SIG-M5 treated with dmso at 0.1 percent for 504 hours (cell line): ENCODE data around the gene PTPN14.
"Not testable (repeated sequence)": the region's sequence is repeated elsewhere in the genome, so short reads cannot be mapped to it uniquely, and the experiment has no call there.

ENCODE experiments used
- DNase-seq: peaks from one replicate; lab custom pipeline; 2025; ENCODE audit not compliant: unreplicated experiment; lab: John Stamatoyannopoulos, UW

The PTPN14 gene

DNA sequence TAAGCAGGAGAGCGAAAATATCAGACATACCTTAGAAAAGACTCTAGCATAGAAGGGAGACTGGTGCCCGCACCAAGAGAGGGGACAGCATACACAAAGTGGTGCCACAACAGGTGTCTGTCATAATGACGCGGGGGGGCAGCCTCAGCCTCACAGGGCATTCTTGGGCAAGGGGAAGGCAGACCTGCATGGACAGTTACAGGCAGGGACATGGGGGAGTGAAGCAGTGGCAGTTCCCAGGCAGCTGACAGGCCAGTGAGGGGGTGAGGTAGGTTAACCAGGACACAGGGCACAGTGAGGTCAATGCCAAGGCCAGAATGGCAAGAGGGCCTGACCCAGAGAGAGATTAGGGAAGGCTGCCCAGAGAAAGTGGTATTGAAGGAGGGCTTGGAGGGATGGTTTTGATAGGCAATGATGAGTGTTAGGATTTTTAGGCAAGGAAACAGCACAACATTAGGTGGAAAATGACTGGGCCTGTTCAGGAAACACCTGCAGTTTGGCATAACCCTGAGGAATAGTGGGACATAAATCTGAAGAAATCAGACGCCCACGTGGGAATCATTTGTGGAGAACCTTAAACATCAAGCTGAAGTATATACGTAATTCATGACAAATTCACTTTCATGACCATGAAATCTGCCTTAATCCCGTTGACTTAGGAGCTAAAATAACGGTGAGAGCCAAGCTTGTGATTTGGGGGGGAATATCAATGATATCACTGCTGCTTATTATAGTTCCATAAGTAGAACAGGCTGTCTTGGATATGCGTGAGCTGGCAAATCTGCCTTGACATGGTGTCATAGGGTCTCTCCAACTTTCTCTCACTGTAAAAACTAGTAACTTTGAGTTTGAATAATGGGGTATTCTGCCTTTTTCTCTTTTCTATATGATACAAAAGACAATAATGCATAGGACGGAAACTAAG is 8.9 kb downstream of the PTPN14 start:
- DNase-seq = no peak

DNA sequence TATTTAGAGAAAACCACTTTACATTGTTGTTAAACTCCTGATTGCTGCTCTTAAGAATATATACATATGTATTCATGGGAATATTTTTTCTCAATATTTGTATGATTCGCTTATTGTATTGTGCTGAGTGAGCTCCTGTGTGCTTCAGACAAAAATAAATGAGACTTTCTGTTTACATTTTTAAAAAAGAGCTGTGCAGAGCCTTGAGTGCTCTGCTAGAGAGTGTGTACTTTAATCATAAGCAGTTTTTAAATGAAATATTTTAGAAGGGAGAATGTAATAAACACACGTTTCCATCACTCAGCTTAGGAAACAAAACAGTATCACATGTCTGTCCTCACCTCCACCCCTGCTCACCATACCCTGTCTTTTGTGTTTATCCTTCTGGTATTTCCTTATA is 9.7 kb downstream of the PTPN14 start:
- DNase-seq = no peak

DNA sequence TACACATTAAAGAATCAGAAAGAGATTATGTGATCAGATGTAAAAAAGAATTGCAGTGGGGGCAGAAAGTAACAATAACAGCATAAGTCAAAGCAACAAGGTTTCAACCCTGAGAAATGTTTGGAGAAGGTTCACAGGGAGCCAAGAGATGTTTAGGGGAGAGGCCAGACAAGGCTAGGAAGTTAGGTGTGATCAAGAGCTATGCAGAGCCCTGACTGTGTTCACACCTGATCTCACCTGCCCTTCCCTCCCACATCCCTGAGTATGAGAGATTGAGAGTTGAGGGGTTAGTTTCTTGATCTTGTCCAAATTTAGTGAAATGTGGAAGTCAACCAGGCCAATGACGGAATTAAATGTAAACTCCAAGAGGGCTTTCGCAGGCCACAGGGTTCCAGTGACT is 10.2 kb downstream of the PTPN14 start:
- no peak for DNase-seq

DNA sequence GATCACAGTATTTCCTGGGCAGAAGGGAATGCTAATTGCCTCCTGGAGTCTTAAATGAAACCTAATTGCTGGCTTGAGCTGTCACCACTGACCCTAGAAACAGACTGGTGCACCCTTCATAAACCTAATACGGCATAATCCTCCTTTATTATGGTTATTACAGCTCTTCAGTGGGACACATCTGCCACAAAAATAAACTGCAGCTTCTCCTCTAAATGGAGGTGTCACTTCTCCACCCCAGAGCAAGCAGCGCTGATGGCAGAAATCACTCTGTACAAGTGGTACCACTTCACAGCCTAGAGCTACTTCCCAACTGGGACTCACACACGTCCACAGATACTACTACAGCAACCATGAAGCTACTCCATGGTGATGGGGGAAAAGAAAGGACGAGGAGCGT is 11.1 kb downstream of the PTPN14 start:
- DNase-seq = no peak

DNA sequence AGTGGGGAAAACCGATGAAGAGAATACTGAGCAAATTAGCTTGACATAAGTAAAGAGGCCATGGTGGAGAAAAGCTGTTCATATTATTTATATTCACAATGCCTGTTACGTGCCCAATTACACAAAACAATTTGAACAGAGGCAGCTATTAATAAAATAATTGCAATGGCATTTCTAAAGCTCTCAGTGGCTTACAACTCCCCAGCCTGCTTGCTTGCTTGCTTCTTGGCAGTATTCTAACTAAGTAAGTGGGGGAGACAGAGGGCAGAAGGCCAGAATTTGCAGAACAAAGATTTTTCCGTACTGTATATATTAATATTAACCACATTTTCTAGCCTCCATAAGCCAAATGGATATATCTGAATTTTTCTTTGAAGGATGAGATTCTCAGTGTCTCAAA is 12.9 kb downstream of the PTPN14 start:
- no peak for DNase-seq

DNA sequence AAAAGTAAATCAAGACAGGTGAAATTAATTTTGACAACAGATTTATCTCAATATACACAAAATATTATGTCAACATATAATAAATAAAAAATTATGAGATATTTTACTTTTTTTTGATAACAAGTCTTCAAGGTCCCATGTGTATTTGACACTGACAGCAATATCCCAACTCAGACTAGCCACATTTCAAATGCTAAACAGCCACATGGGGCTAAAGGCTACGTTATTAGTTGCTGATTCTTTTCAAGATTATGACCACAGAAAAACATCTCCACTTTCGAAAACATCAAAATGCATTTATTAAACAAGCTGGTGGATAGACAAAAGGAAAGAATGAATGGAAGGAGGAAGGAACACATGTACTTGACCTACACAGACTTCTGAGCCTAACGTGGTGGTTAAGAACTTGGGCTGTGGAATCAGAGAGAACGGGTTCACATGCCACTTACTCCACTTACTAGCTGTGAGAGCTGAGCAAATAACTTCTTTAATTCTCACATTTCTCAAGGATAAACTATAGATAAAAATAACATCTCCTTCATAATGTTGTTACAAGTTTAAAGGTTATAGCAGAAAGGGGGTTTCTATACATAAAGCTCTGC is 13.4 kb downstream of the PTPN14 start:
- no peak for DNase-seq

DNA sequence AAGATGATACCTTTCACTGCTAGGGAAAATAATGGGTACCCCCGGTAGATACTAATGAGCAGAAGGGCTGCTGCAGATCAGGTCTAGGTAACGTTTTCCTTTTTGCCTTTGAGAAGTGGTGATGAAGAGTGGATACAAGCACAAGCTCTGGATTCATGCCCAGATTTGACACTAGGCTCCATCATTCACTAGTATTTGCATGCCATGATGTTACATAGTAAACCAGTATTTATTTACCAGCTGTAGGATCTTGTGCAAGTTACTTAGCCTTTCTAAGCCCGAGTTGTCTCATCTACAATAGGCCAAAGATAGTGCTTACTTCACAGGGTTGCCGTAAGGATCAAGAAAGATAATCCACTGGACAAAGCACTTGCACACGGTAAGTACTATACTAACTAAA is 14.2 kb downstream of the PTPN14 start:
- DNase-seq = no peak

DNA sequence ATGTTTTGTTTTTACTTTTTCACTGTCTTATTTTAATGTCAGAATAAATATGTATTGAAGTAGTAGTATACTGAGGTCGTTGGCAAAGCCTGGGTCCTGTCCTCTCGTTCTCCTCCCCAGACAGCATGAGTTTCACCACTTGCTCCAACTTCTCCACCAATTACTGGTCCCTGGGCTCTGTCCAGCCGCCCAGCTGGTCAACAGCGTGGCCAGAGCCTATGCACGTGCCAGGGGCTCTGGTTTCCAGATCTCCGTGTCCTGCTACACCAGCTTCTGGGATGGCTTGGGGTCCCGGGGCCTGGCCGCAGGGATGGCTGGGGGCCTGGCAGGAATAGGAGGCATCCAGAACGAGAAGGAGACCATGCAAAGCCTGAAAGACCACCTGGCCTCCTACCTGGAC is 19.3 kb downstream of the PTPN14 start:
- no peak for DNase-seq

DNA sequence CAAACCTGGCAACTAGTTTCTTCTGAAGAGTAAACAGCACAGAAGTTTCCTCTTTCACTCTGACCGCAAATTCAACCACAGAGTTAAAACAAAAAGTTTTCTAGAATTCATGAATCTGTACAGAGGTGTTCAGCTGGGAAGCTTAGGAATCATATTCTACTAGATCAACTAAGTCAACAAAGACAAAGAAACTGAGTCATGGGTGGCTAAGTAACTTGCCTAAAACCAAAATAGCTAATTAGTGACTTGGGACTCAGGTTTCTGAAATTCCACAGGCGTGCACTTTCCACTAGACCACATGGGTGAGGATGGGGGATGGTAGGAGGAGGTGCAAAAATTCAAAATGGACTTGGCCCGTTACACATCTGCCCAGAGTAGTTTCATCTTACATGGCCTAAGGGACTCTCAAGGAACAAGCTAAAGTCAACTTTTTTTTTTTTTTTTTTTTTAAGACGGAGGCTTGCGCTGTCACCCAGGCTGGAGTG is 25.8 kb downstream of the PTPN14 start:
- DNase-seq = no peak

DNA sequence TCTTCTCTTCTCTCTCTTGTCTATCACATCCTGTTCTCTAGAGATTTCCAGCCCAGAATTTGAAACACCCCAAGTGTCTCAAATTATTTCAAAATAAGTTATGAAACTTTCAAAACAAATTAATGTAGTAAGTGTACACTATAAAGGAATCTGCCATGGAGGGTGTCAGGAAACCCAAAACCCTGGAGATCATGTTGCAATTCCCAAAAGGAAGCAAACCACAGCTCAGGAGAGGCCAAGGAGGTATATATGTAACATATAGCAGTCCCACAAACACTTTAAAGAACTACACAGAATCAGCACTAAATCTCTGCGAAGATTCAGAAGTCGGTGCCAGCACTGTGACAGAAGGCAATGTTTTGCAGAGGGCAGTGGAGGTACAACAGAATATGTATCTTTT is 26.6 kb downstream of the PTPN14 start:
- DNase-seq = no peak

DNA sequence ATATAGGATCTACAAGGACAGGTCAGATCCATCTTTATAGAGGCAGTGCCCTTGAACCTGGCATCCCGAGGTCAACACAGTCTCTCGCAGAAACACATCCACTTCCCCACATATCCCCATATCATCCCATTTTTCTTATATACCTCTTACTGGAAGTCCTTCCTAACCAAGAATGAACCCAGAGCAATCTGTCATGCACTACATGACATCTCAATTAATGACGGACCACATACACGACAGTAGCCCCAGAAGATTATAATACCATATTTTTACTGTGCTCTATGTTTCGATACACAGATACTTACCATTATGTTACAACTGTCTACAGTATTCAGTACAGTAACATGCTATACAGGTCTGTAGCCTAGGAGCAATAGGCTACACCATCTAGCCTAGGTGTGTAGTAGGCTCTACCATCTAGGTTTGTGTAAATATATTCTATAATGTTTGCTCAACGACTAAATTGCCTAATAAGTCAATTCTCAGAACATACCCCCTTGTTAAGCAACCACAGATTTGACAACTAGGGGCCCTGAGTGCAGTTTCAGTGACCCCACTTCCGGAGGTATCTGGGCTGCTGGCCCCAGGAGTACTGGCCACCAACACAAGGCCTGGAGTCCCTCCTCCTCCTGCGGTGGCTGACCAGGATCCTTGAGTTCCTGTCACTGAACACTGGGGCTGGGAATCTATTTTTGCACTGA is 28.1 kb downstream of the PTPN14 start:
- no peak for DNase-seq

DNA sequence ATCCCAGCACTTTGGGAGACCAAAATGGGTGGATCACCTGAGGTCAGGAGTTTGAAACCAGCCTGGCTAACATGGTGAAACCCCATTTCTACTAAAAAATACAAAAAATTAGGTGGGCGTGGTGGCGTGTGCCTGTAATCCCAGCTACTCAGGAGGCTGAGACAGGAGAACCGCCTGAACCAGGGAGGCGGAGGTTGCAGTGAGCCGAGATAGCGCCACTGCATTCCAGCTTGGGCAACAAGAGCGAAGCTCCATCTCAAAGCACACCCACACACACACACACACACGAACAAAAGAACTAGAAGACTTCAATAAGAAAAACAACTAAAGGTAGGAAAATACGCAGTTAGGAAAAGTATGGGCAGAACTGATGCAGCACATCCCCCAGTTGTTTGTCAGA is 29.9 kb downstream of the PTPN14 start:
- DNase-seq = not testable (repeated sequence)

DNA sequence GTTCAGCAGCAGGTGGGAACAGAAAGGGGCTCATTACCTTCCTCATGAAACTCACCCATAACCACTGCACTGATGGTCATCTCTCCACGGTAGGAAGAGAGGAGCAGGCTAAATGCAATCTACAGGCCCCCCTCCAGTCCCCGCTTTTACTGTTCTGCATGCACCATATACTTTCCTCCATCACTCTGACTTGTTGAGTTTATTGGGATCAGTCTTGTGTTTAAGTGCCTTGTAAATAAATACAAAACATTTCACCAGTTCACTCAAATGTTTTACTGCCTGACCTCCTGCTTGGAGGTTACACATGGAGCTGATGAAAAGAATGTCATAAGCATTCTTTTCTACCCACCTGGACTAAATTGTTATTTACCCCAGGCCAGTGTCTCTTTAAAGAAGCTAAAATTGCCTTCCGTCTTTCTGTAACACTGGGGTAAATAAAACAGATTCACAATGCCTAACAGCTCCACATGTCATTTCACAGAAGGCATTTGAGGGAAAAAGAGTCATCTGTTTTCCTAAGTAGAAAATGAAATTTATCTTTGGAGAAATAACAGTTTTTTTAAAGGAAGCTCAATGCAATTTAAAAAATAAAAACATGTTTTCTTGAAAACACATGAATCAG is 30.7 kb downstream of the PTPN14 start:
- no peak for DNase-seq

DNA sequence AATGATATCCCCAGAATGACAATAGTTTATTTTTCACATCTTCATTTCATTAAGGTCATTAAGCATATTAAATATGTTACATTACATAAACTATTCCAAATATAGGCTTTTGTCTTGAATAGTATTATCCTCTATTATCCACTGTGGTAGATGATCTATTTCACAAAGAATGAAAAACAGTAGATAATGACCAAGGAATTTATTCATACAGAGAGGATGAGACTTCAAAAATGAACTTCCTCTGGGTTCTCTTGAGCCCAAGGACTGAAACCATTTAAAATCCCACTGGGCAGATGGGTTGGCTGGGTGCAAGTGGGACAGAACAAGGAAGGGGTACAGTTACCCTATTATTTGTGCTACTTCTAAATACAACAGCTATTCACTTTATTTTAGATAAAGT is 33.0 kb downstream of the PTPN14 start:
- no peak for DNase-seq

DNA sequence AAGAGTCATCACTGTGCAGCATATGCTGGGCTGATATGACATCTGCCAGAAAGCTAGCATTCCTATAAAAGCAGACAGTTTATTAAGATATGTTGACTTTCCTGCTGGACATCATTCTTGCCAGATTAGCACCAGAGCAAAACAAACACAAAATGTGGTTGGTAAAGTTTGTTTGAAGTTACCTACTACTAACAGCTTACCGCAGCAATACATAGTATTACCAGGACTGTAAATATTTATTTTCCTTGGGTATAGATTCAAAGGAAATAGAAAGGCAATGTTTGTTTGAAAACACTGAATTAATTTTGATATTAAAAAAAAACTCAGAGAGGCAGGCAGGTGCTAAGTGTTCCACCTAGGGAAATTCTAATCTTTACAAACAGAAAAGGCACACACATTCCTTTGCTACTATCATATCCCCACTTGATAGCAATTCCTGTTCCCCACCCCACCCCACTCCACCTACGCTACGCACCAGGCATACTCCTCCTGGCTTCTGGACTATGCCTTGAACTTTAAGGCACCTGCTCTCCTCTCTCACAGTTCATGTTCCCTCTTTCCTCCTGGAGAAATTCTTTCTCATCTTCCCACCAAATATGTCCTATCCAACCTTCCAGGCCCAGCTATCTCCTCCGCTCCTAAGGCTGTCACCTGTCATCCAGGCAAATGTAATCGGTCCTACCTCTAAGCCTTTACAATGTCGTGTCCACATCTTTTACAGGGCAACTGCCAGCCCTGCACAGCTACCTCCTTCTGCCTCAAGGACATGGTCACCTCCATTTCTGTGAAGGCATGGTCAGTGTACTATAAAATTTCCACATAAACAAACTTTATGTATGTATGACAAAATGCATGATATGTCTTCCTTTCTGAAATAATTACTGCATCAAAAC is 34.7 kb downstream of the PTPN14 start:
- DNase-seq = no peak

DNA sequence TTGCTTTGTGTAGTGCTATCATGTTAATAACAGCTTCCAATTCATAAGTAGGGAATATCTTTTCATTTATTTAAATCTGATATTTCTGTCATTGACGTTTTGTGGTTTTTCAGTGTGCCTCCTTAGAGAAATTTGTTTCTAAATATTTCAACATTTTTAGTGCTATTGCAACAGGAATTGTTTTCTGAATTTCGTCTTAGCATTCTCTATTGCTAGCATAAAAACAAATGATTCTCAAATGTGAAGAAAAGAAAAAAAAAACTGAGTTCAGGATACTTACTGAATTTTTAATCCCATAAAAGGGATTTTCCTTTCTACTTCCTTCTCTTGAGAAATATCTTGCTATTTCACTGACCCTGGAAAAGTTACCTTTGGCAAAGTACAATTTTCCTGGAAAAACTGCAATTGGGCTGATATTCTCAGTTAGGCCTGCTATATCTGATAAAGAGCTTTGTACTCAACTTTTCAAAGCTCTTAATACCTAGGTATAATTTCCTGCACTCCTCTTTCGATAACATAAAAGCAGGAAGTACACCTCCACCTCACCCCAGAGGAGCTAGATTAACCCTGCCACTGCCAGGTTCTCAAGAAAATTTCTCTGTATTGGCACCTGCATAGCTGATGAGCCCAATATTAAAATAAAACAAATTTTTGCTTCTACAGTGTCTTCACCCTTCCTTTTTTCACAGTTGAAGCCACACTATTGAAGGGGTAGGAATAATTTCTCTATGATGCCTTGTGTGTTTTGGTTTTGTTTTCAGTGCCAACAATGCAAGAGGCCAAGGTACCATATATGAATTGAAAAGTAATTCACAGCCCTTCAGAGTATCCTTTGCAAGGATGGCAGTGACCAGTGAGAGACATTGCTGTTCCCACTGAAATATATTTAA is 35.6 kb downstream of the PTPN14 start:
- DNase-seq = no peak

DNA sequence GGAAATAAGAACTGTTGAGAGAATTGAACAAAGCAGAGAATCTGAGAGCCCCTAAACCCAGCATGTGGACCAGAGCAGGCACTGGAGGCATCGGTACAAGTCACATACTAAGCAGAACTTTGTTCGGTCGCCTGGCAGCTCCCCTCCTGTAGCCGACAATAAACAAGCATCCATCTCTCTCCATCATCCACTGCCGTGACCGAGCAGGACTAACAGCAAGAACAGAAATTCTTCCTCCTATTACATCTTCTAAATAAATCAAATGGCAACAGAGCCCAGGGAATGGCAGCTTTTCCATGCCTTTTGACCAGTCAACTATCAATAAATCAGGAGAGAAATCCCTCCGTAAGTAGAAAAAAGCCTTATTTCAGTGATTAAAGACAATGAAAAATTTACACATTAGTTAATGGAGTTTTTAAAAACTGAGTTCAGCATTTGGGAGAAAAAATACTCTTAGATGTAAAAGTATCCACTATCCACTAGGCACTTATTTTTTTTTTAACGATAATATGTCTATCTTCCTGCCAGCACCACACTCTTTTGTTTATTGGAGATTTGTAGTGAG is 36.5 kb downstream of the PTPN14 start:
- no peak for DNase-seq

DNA sequence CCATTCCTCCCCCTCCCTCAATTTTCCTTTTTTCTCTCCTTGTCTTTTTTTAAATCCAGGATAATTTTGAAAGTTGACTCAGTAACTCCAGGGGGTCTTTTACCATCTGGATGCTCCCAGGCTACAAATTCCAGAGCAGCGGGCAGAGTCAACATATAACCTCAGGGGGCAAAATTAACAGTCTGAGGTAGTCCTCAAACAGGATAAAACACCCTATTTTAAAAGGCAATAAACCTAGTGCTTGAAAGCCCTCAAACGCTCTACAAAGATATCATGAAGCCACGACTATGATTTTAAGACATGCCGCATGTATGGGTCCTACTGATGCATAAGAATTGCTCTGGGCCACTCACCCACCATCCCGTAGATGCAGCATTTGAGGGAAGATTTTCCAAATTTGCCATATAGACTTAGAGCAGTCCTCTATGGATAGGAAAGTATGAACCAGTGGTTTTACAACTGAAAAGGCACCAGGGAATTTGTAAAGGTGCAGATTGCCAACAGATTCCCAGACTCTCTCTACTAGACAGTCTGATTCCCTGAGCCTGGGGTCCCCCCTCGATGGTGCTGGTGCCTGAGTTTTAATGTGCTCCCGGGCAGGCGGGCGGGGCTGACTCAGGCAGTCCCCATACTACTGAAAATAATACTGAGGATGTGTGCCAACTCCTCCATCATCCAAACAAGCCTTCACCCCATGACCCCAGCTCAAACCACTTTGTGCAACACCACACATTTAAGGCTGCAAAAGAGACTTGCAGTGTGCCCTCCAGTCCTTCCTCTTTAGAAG is 37.2 kb downstream of the PTPN14 start:
- peak; percentile 77 for DNase-seq
